GM19455 (cell line): ENCODE data around the gene ZNF77.
"Not testable (repeated sequence)": the region's sequence is repeated elsewhere in the genome, so short reads cannot be mapped to it uniquely, and the experiment has no call there.

ENCODE experiments used
- ATAC-seq: cut with Tn5 transposase; IDR thresholded peaks from one replicate; pipeline ENCODE4 v1.9.1; 2021; ENCODE audit not compliant: unreplicated experiment

The ZNF77 gene

DNA sequence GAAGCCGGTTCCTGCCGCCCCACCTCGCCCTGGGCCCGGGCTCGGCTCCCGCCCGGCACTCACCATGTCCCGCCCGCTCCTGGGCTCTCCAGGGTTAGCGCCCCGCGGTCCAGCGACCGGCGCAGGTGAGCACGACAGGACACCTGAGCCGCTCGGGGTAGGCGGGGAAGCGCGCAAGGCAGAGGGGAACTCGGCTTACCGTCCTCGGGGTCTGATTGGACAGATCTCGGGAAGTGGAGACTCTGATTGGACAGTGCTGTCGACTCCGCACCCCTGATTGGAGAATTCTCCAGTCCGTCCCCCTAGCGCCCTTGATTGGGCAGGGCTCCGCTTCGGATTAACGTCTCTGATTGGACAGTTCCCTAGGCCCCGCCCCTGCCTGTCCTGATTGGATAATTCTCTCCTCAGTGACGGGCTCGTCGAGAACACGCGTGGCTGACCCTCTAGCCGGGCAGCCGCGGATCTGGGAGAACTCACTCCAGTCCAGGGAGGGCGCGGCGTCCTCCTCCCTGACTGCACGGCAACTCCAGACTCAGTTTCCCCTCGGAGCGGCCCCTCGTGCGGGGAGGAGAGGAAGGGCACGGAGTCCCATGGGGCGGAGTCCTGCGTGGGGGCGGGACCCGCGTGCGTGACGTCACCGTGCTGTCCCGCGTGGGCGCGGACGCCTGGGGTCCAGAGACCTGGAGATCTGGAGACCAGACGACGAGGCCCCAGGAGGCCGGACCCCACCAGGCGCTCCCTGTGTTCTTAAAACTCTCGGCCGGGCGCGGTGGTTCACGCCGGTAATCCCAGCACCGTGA lies at the start of gene ZNF77:
Gene ZNF77, minus strand, starts transcription at position 197 of the 800 bp plus-strand sequence. Its CDS starts 131 bp downstream, at position 66.
- ATAC-seq = peak; percentile 95

DNA sequence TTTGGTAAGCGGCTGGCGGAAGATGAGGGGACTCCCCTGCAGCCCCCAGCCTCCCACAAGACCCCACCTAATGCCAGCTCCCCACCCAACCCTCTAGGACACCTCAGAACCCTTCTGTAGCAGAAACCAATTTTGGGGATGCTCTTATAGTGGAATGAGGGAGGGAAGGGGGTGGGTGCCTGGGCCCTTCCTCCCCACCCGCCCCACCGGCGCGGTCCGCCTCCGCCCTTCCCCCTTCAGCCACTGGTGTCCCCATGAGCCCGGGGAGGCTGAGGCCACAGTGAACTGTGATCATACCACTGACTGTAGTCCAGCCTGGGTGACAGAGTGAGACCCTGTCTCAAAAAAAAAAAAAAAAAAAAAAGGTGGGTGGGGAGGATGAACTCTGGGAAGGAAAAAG lies 48.8 kb upstream of the ZNF77 start:
- ATAC-seq = no peak

DNA sequence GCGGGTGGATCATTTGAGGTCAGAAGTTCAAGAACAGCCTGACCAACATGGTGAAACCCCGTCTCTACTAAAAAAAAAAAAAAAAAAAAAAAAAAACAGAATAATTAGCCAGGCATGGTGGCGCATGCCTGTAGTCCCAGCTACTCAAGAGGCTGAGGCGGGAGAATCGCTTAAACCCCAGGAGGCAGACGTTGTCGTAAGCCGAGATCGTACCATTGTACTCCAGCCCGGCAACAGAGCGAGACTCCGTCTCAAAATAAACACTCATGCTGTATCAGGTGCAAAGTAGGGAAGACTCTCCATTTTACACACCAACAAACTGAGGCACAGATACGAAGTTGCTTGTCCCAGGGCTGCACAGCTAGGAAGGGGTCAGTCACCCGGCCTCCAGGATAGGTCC lies 48.2 kb upstream of the ZNF77 start:
- no peak for ATAC-seq

DNA sequence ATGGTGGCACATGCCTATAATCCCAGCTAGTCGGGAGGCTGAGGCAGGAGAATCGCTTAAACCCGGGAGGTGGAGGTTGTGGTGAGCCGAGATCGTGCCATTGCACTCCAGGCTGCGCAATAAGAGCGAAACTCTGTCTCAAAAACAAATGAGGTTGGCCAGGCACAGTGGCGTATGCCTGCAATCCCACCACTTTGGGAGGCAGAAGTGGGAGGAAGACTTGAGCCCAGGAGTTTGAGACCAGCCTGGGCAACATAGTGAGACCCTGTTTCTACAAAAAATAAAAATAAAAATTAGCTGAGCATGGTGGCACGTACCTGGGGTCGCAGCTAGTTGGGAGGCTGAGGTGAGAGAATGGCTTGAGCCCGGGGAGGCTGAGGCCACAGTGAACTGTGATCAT lies 47.6 kb upstream of the ZNF77 start:
- not testable (repeated sequence) for ATAC-seq

DNA sequence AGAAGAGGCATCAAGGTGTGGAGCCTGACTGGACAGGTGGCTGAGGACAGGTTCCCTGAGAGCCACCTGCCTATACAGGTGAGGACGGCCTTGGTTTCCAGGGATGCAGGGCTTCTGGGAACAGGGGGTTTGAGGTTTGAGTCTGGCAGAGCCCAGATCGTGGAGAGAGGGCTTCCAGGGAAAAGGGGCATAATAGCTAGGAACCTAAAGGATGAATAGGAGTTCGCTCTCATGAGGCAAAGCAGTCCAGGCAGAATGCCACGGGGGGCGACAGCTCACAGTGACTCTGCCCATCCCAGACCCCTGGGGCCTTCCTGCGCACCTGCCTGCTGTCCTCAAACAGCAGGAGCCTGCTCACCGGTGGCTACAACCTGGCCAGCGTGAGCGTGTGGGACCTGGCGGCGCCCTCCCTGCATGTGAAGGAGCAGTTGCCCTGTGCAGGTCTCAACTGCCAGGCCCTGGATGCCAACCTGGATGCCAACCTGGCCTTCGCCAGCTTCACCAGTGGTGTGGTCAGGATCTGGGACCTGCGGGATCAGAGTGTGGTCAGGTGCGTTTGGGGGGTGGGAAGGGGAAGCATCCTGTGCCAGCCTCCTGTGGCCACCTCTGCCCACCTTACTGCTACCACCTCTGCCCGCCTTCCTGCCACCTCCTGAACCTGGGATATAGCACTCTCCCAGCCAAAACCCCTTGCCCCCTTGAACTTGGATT lies 44.6 kb upstream of the ZNF77 start:
- ATAC-seq = no peak

DNA sequence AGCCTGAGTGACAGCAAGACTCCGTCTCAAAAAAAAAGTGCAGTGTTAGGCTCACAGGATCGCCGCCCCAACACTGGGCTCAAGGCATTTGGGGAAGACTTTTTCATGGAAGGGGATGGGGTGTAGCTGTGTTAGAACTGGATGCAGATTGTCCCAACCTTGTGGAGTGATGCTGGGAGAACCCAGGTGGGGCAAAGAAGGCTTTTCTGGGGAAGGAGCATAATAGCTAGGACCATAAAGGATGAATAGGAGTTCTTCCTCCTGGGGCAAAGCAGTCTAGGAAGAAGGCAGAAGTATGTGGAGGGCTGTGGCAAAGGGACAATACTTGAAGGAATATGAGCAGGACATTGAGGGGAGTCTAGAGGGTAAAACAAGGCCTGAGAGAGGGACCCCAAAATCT lies 43.8 kb upstream of the ZNF77 start:
- no peak for ATAC-seq

DNA sequence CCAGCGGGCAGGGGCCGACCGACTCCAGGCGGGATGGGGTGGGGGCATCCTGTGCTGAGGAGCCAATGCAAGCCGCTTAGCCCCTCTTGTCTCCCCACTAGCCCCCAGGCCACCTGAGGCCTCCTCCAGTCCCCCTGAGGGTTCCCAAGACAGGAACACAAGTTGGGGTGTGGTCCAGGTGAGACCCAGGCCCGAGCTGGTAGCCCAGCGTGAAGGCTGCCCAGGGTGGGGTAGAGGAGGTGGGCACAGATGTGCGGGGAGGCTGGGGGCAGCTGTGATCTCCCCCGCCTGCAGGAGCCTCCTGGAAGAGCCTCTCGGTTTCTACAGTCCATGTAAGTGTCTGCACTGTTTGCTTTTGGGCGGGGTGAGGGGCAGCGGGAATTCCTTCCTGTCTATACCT lies 43.0 kb upstream of the ZNF77 start:
- no peak for ATAC-seq

DNA sequence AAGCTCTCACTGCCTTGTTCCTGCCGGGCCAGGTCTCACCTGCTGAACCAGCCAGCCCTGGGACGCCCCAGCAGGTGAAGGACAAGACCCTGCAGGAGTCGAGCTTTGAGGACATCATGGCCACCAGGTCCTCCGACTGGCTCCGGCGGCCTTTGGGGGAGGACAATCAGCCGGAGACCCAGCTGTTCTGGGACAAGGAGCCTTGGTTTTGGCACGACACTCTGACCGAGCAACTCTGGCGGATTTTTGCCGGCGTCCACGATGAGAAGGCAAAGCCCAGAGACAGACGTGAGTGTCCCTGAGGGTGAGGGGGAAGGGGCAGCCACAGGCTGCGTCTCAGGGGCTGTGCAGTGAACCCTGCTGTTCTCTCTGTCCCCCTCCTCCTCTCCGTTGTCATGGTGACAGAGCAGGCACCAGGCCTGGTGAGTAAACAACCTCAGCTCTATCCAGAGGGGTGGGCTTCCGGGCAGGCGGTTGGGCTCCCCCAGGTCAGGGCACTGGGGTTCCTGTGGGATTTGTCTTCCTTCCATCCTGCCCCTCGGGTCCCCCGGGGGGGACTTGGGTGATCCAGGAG lies 42.3 kb upstream of the ZNF77 start:
- no peak for ATAC-seq

DNA sequence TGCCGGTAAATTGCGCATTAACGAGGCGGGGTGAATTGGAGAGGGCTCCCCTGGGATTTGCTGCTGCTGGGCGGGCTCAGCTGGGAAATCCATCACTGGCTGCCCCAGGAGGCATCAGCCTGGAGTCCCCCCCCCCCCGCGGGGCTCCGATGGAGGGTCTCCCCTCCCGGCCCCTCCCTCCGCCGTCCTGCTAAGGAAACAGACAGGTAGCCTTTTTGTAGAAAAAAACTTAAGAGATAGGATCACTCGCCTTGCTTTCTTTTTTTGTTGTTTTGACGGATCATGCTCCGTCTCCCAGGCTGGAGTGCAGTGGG lies 39.4 kb upstream of the ZNF77 start:
- ATAC-seq = no peak

DNA sequence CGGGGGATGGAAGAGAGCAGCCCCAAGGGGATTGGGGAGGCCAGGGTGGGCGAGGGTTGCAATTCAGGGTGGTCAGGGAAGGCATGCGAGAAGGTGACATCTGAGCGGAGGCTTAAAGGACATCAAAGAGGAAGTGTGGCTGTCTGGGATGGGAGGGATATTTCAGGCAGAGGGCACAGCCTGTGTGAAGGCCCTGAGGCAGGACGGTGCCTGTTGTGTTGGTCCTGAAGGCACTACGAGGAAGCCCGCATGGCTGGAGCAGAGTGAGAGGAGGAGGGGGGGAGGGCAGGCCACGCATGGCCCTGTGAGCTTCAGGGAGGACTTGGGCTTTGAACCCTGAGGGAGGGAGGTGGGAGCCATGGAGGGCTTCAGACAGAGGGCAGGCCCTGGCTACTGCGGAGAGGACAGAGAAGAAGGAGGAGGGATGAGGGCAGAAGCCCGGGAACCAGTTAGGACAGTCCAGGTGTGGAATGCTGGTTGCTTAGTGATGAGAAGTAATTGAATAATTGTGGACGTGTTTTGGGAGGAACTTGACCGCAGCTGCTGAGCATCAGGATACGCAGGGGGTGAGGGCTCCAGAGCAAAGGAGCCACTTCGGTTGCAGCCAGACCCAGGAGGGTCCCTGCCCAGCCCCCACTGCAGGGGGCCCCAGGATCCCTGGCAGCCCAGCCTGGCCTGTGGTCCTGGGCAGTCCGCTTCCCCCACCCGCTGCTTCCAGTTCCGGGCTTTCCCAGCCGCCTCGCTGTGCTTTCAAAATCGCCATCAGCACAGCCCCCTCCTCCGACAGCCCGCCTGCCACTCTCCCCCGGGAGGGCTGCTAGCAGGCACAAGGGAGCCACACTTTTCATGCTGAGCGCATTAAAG lies 38.8 kb upstream of the ZNF77 start:
- ATAC-seq = no peak

DNA sequence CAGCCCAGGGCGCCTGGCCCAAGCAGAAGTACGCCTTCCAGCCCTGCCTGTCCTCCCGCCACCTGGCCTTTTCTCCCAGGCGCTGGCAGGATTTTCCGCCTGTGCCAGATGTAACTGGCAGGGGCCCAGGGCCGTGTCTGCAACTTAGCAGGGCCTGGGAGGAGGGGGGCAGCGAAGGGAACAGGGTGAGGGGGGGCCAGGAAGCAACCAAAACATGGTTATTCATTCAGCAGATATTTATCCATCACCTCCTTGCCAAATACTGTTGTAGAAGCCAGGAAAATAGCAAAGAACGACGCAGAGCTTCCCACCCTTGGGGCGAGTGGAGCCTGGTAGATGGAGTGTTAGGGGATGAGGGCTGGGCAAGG lies 38.2 kb upstream of the ZNF77 start:
- ATAC-seq = no peak

DNA sequence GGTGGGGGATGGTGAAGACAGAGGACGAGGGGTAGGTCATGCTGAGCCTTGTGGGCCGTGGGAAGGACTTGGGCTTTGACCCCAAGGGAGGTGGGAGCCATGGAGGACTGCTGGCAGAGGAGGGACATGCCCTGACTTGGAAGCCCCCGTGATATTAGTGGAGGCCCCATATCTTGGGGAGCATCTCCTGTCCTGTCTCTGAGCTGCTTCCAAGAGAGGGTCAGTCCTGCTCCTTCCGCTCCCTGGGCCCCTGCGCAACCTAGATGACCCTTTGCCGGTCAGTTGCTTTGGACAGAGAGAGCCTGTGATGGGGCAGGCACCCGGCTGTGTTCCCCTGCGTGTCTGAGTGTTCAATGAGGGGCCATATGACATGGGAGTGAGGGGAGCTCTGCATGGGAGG lies 37.8 kb upstream of the ZNF77 start:
- no peak for ATAC-seq

DNA sequence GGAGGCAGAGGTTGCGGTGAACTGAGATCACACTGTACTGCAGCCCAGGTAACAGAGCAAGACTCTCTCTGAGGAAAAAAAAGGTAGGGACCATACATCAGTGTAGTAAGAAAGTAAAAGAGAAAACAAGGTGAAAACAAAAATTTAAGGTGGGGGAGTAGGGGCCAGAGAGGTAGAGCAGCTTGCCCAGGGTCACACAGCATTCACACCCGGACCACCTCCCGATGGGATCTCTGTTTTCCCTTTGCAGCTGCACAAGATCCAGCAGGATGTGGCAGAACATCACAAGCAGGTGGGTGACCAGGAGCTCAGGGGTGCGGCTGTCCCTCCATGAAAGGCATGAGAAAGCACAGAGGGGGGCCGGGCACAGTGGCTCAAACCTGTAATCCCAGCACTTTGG lies 37.1 kb upstream of the ZNF77 start:
- no peak for ATAC-seq

DNA sequence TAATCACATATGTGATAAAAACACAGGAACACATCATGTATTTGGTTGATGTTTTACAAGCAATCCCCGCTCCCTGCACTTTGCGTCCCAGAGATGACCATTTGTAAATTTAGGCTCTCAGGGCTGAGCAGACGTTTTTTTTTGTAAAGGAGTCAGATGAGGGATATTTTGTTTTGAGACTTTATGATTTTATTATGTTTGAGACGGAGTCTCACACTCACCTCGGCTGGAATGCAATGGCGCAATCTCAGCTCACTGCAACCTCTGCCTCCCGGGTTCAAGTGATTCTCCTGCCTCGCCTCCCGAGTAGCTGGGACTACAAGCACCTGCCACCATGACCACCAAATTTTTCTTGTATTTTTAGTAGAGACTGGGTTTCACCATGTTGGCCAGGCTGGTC lies 34.0 kb upstream of the ZNF77 start:
- no peak for ATAC-seq

DNA sequence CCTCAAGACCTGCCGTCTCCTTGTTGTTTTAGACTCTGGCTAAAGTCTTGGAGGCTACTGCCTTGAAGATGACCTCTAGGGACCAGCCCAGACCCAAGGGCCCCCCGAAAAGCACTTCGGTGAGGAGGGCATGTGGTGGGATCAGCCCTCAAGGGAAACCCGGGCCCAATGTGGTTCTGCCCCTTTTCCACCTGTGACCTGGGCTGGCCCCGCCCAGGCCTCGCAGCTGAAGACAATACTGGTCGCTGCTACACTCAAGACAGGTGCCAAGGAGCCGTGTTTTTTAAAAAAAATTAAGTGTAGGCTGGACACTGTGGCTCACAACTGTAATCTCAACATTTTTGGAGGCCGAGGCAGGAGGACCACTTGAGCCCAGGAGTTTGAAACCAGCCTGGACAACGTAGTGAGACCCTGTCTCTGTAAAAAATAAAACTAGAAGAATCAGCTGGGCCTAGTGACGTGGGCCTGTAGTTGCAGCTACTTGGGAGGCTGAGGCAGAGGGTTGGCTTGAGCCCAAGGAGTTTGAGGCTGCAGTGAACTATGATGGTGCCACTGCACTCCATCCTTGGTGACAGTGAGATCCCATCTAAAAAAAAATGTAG lies 33.5 kb upstream of the ZNF77 start:
- no peak for ATAC-seq

DNA sequence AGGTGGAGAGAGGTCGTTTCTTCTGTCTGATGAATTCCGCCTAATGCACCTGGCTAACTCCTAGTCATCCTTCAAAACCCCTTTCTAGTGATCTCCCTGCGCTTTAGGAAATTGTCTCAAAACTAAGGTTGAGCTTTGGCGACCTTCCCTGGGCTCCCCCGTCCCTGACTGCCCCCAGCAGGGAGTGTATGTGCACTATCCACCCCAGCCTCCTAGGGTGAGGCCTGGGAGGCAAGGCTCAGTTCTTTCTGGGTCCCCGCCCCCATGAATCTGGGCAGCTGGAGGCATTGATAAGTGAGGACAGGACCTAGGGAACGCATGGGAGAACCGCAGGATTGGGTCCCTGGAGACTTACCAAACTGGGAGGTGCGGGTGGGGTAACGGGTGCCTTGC lies 33.0 kb upstream of the ZNF77 start:
- no peak for ATAC-seq

DNA sequence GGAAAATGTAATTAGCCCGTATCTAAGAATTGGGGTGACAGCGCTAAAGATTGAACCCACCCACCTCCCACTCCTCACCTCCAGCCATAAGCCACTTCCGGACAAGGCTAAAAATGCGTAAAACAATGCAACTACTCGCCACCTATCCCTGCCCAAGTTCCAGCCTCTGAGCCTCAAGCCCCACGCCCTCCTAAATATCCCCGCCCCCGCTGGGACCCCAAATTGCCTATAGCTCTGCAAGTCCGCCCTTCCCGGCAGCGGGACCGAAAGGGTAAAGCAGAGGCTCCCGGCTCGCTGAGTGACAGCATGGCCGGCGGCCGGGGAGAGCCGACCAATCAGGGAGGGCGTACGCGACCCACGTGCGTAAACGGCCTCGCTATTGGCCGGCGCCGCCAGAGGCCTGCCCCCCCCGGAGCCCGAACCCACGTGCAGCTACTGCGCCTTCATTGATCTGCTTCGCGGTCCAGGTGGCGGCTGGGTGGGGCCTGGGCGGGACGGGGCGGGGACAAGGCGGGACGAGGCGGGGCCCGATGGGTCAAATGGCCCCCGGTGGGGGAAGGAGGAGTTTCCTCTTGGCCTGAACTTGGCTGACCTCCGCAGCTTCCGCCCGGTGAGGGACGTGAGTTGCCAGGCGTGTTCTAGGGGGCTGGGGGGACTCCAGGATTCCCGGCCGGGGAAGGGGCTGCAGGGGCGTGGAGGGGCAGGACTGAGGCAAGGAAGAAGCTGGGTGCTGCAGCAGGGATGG lies 32.4 kb upstream of the ZNF77 start, which contains the start of gene TLE6:
Gene TLE6, plus strand, starts transcription at position 564 of the 745 bp plus-strand sequence. CDS start 670 bp downstream, outside the sequence.
- peak; percentile 88 for ATAC-seq

DNA sequence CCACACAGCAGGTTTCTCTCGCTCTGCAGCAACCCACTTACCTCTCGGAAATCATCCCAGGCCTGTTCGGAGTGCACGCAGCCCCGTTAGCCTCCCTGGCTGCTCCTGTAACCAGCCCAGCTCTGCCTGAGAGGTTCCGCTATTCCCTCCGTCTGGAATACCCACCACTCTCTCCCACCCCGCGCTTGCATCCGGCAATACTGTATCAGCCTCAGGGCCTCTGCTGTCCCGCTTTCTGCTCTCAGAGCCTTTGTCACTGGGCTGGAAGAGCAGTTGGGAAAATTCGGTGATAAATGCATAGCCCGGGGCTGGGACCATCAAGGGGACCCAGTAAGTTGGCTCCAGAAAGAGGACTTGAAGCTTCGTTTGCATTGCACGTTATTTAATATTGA lies 31.8 kb upstream of the ZNF77 start:
- ATAC-seq = no peak

DNA sequence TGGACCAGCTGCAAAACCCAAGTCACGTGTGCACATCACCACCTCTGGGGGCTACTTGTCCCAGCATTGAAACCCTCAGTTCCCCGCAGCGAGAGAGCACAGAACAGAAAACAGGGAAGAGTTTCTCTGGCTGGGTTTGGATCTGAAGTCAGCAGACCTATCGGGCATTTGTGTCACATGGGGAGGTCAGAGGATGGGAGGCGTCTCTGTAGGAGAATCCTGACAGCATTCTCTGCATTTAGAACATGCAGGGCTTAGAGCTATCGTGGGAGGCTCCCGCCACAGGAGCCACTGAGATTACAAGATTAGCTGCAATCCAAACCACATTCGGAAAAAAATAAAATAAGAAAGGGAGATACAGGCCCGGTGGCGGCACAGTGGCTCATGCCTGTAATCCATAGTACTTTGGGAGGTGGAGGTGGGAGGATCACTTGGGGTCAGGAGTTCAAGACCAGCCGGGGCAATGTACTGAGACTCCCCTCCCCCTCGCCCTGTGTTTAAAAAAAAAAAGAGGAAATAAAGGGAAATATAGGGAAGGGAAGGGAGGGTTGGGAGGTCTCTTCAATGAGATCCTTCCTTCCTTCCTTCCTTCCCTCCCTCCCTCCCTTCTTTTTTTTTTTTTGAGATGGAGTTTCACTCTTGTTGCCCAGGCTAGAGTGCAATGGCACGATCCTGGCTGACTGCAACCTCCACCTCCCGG lies 29.7 kb upstream of the ZNF77 start:
- no peak for ATAC-seq

DNA sequence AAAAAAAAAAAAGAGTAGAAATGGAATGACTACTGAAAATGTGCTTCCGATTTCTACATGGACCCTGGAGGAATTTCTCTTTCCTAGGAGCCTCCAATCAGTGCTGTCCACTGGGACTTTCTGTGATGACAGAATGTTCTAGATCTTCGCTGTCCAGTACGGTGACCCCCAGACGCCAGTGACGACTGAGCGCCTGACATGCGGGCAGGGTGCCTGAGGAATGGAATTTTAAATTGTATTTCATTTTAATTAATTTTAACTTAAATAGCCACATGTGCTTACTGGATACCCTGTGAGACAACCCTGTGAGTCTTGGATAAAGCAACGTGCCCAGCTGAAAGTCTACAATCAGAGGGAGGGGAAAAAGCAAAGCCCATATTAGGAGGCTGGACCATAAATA lies 28.5 kb upstream of the ZNF77 start:
- ATAC-seq = no peak
